OCI-LY3 (cell line): ENCODE data around the gene ATP4A.
"Not testable (repeated sequence)": the region's sequence is repeated elsewhere in the genome, so short reads cannot be mapped to it uniquely, and the experiment has no call there.

Experiments
- H2AFZ ChIP-seq: fragments of 200-600, 300-600 bp; shearing (Covaris generic); 2 replicates; pipeline ENCODE4 v1.6.0; 2014; ENCODE audit warnings: antibody characterized with exemption, low read depth, low read length
- H3K27ac ChIP-seq: fragments of 200-600, 300-600 bp; sonication (generic); 2 replicates; pipeline ENCODE4 v1.5.1; 2014; ENCODE audit warnings: mild to moderate bottlenecking, low read length, moderate library complexity, mixed read lengths
- H3K27me3 ChIP-seq: fragments of 200-600, 300-600 bp; sonication (generic); 2 replicates; pipeline ENCODE4 v1.6.1; 2014; ENCODE audit warnings: low read depth, low read length, mixed read lengths
- H3K36me3 ChIP-seq: fragments of 200-600, 300-600 bp; sonication (generic); replicated peaks from 2 replicates; pipeline ENCODE3; 2014; ENCODE audit warnings: low read depth, low read length, mixed read lengths
- H3K4me1 ChIP-seq: fragments of 300-600, 200-600 bp; sonication (generic); 2 replicates; pipeline ENCODE4 v1.6.1; 2014; ENCODE audit warnings: low read length, mixed read lengths
- H3K4me2 ChIP-seq: fragments of 200-600, 300-600 bp; sonication (generic); 2 replicates; pipeline ENCODE4 v1.6.1; 2014; ENCODE audit warnings: low read length, mixed read lengths
- H3K4me3 ChIP-seq: fragments of 300-600, 200-600 bp; sonication (generic); 2 replicates; pipeline ENCODE4 v1.5.1; 2014; ENCODE audit warnings: antibody characterized with exemption, mild to moderate bottlenecking, low read length, moderate library complexity
- H3K79me2 ChIP-seq: fragments of 300-600, 200-600 bp; shearing (Covaris generic); 2 replicates; pipeline ENCODE4 v1.6.1; 2014; ENCODE audit warnings: mild to moderate bottlenecking, low read length, mixed read lengths
- H3K9ac ChIP-seq: fragments of 300-600, 200-600 bp; shearing (Covaris generic); 2 replicates; pipeline ENCODE4 v1.6.0; 2014; ENCODE audit warnings: mild to moderate bottlenecking, low read length, moderate library complexity
- H3K9me3 ChIP-seq: fragments of 200-600, 300-600 bp; shearing (Covaris generic); 2 replicates; pipeline ENCODE4 v1.6.1; 2014; ENCODE audit warnings: low read length, mixed read lengths; ENCODE audit not compliant: insufficient read depth
- H4K20me1 ChIP-seq: fragments of 200-600, 300-600 bp; sonication (generic); 2 replicates; pipeline ENCODE4 v1.6.1; 2016; ENCODE audit warnings: low read length, mixed read lengths; ENCODE audit not compliant: insufficient read depth
- EZH2phosphoT487 ChIP-seq: fragments of 200-600 bp; shearing (Covaris generic); IDR thresholded peaks from 2 replicates; pipeline ENCODE4 v1.6.1; 2018; ENCODE audit warnings: antibody characterized with exemption, mixed run types, low read depth
- TF ChIP-seq, protein P1 (sequence below): fragments of 200-600, 300-600 bp; sonication (generic); IDR thresholded peaks from 2 replicates; pipeline ENCODE4 v1.5.1; 2014; ENCODE audit warnings: antibody characterized with exemption, low read length, low read depth

ATP4A gene

DNA sequence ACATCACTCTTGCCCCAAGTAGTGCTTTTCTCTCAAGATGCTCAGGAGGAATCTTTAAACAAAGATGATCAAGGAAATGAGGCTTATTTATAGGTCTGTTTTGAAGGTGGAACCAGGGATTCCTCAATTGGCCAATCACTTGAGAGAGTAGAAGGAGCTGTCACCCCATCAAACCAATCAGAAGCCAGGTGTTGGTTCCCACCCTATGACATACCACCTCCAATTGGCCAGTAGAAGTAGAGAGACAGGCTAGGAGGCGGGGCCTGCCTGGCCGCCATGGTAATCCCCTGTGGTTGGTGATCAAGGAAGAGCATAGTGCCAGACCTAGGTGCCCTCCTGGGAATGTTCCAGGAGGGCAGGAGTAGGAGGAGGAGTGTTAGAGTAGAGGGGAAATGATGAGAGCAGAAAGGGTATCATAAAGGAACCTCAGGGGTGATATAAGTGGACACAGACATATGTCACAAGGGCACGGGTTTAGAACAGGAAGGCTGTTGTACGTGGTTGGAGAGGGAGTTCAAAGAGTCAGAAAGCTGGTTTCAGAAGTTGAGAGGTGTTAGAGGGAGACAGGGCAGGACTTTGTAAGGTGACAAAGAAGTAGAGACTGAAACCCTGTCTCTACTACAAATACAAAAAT lies 33.0 kb upstream of the ATP4A start:
- Histone ChIP-seq H3K36me3 (no peaks in the 10 kb centered on the region), H3K4me1 (no peaks in the 10 kb centered on the region), H3K4me3 (no peak overlapping the region), H3K27ac (no peak overlapping the region), H3K9me3 (no peaks in the 10 kb centered on the region), H4K20me1 (no peaks in the 10 kb centered on the region), H3K79me2 (no peaks in the 10 kb centered on the region), H2AFZ (no peak overlapping the region), H3K4me2 (no peak overlapping the region), H3K27me3 (peaks cover 10% of the 10 kb centered on the region), H3K9ac (no peak overlapping the region)
- no peak for TF ChIP-seq EZH2phosphoT487
- TF ChIP-seq, protein P1, sequence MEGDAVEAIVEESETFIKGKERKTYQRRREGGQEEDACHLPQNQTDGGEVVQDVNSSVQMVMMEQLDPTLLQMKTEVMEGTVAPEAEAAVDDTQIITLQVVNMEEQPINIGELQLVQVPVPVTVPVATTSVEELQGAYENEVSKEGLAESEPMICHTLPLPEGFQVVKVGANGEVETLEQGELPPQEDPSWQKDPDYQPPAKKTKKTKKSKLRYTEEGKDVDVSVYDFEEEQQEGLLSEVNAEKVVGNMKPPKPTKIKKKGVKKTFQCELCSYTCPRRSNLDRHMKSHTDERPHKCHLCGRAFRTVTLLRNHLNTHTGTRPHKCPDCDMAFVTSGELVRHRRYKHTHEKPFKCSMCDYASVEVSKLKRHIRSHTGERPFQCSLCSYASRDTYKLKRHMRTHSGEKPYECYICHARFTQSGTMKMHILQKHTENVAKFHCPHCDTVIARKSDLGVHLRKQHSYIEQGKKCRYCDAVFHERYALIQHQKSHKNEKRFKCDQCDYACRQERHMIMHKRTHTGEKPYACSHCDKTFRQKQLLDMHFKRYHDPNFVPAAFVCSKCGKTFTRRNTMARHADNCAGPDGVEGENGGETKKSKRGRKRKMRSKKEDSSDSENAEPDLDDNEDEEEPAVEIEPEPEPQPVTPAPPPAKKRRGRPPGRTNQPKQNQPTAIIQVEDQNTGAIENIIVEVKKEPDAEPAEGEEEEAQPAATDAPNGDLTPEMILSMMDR: no peak

DNA sequence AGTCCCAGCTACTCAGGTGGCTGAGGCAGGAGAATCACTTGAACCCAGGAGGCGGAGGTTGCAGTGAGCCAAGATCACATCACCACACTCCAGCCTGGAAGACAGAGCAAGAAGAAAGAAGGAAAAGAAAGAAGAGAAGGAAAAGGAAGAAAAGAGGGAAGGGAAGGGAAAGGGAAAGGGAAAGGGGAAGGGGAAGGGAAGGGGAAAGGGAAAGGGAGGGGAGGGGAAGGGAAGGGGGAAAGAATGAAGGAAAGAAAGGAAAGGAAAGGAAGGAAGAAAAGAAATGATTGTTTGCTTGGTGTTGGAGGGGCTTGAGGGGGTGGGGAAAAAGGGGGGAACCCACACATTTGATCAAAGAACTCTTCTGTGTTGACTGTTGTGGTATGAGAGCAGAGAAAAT lies 32.5 kb upstream of the ATP4A start:
- no peak overlapping the region for H3K9ac ChIP-seq
- TF ChIP-seq, protein P1: no peak
- TF ChIP-seq EZH2phosphoT487: no peak
- no peaks in the 10 kb centered on the region for H4K20me1 ChIP-seq
- H3K79me2 ChIP-seq: no peaks in the 10 kb centered on the region
- H3K27me3 ChIP-seq: peaks cover 10% of the 10 kb centered on the region
- no peak overlapping the region for H2AFZ ChIP-seq
- no peaks in the 10 kb centered on the region for H3K4me1 ChIP-seq
- no peak overlapping the region for H3K27ac ChIP-seq
- H3K4me2 ChIP-seq: no peak overlapping the region
- H3K9me3 ChIP-seq: no peaks in the 10 kb centered on the region
- no peaks in the 10 kb centered on the region for H3K36me3 ChIP-seq
- no peak overlapping the region for H3K4me3 ChIP-seq

DNA sequence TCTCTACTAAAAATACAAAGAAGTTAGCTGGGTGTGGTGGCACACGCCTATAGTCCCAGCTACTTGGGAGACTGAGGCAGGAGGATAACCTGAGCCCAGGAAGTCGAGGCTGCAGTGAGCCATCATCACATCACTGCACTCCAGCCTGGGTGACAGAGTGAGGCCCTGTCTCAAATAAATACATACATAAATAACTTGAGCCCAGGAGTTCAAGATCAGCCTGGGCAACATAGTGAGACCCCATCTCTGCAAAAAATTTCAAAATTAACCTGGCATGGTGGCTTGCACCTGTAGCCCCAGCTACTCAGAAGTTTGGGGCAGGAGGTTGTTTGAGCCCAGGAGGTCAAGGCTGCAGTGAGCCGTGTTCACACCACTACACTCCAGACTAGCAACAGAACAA lies 31.6 kb upstream of the ATP4A start:
- H3K27me3 ChIP-seq: peaks cover 10% of the 10 kb centered on the region
- H3K4me2 ChIP-seq, H3K36me3 ChIP-seq, H3K9me3 ChIP-seq, H3K9ac ChIP-seq, H3K27ac ChIP-seq, H3K4me1 ChIP-seq, H3K4me3 ChIP-seq, H3K79me2 ChIP-seq, H2AFZ ChIP-seq, H4K20me1 ChIP-seq: not testable (repeated sequence)

DNA sequence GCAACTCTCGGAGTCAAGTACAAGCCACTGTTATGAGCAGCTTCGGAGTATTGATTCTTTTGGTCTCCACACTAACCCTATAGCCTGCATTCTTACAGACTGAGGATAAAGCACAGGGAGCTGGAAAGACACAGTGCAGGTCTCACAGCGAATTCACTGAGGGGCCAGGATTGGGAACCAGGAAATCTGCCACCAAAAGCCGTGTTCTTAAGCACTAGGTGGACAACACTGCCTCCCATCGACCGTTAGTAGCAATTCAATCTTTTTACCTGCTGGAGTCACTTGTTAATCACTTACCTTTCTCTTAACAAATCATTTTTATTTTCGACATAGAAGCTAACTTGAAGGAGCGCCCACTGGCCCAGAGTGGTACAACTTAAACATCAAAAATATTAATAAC lies 28.8 kb upstream of the ATP4A start:
- Histone ChIP-seq H3K9ac (no peak overlapping the region), H4K20me1 (no peaks in the 10 kb centered on the region), H3K27ac (no peak overlapping the region), H2AFZ (peak overlapping the region; percentile 50; the same call in 1 of the 2 replicates), H3K9me3 (no peaks in the 10 kb centered on the region), H3K4me3 (no peak overlapping the region), H3K27me3 (0 out of 2 replicates have a peak, but pooled peaks cover 2% of the 10 kb centered on the region), H3K4me1 (no peaks in the 10 kb centered on the region), H3K79me2 (no peaks in the 10 kb centered on the region), H3K36me3 (no peaks in the 10 kb centered on the region), H3K4me2 (peak overlapping the region; percentile 4; the same call in 1 of the 2 replicates)
- TF ChIP-seq EZH2phosphoT487: no peak
- TF ChIP-seq, protein P1: peak; percentile 87
